ENCODE measurements around the gene ZNF473.

Gene ZNF473

GRCh38 chr19:50025794-50026549, at the start of gene ZNF473:
Gene ZNF473, plus strand, starts transcription at chr19:50026005. Its CDS starts 5,078 bp downstream, at chr19:50031083.
- peak; percentile 88 to 91 for DNase-seq

- no peak for DNase-seq
These were observed 49.3 kb upstream of the ZNF473 start for GRCh38 chr19:49976496-49976895.

GRCh38 chr19:49977076-49977475, 48.7 kb upstream of the ZNF473 start:
- no peak for DNase-seq

GRCh38 chr19:49977881-49978280, 47.9 kb upstream of the ZNF473 start:
- no peak for DNase-seq

- DNase-seq: no peak
These were observed 47.5 kb upstream of the ZNF473 start for GRCh38 chr19:49978324-49978723.

GRCh38 chr19:49981603-49982593, 43.9 kb upstream of the ZNF473 start:
- DNase-seq: no peak

- DNase-seq: peak; percentile 88 to 90
These were observed 42.1 kb upstream of the ZNF473 start for GRCh38 chr19:49983645-49984229.

- no peak for DNase-seq
These were observed 41.3 kb upstream of the ZNF473 start for GRCh38 chr19:49984491-49984890.

- DNase-seq: no peak
These were observed 39.9 kb upstream of the ZNF473 start for GRCh38 chr19:49985871-49986270.

GRCh38 chr19:49986354-49986753, 39.5 kb upstream of the ZNF473 start:
- no peak for DNase-seq

- DNase-seq: peak; percentile 82 to 87
These were observed 38.6 kb upstream of the ZNF473 start for GRCh38 chr19:49987159-49987698.

GRCh38 chr19:49988007-49988406, 37.8 kb upstream of the ZNF473 start:
- no peak for DNase-seq

- DNase-seq: peak; percentile 21 to 30
These were observed 37.4 kb upstream of the ZNF473 start for GRCh38 chr19:49988433-49988832.

GRCh38 chr19:49997709-49998108, 28.1 kb upstream of the ZNF473 start:
- DNase-seq: no peak

GRCh38 chr19:49999371-50000010, 26.3 kb upstream of the ZNF473 start:
- no peak for DNase-seq

- DNase-seq: no peak
These were observed 25.6 kb upstream of the ZNF473 start for GRCh38 chr19:50000038-50000840.

GRCh38 chr19:50000841-50001557, 24.8 kb upstream of the ZNF473 start:
- DNase-seq: no peak

GRCh38 chr19:50001775-50002174, 24.0 kb upstream of the ZNF473 start:
- no peak for DNase-seq

- no peak for DNase-seq
These were observed 23.3 kb upstream of the ZNF473 start for GRCh38 chr19:50002386-50002960.

GRCh38 chr19:50003254-50003788, 22.5 kb upstream of the ZNF473 start:
- DNase-seq: no peak
